ENCODE measurements around the gene BANK1. TPM values are rescaled to one million over a fixed set of nuclear protein-coding genes. Genes with fewer than 3 reads are reported as not detected.

Gene BANK1
- total RNA-seq, 1 experiment from 2014 or later: 2.4 TPM

GRCh38 chr4:101835121-101835904, 44.8 kb downstream of the BANK1 start:
- TF ChIP-seq POLR2AphosphoS5 (IDR thresholded peaks at IDR 0.05; ENCODE audit: low read depth, low read length) (no peak), ZNF274 (IDR thresholded peaks at IDR 0.05; ENCODE audit: low read depth, low read length) (no peak), EZH2phosphoT487 (IDR thresholded peaks at IDR 0.05; ENCODE audit: borderline replicate concordance) (no peak), ZFX (IDR thresholded peaks at IDR 0.05) (no peak), TCF7L2 (IDR thresholded peaks at IDR 0.05; ENCODE audit: borderline replicate concordance, extremely low read depth, insufficient read depth, insufficient read length) (no peak), RAD21 (IDR thresholded peaks at IDR 0.05; ENCODE audit: low read depth) (no peak), FOSL1 (IDR thresholded peaks at IDR 0.05; ENCODE audit: low read depth) (0 out of 2 replicates have a peak, but pooled peaks have one; percentile 19), CEBPB (IDR thresholded peaks at IDR 0.05; ENCODE audit: low read depth) (peak; percentile 64), JUND (IDR thresholded peaks at IDR 0.05) (no peak), SP1 (IDR thresholded peaks at IDR 0.05; ENCODE audit: low read depth) (no peak), ELF1 (IDR thresholded peaks at IDR 0.05; ENCODE audit: borderline replicate concordance, low read depth) (no peak), EZH2 (IDR thresholded peaks at IDR 0.05) (no peak)
- Histone ChIP-seq H3K9ac (ENCODE audit: low read length) (no peak overlapping the region), H3K36me3 (ENCODE audit: control insufficient read depth in 1 of 2, insufficient read depth in 2 of 2, low read length in 2 of 2) (no peaks in the 10 kb centered on the region), H3K4me1 (ENCODE audit: control insufficient read depth in 1 of 2, insufficient read depth in 2 of 2, low read length in 2 of 2) (no peaks in the 10 kb centered on the region; a peak in 1 of 4 replicates), H3K4me2 (ENCODE audit: low read length) (no peak overlapping the region), H3K9me3 (ENCODE audit: control insufficient read depth in 1 of 2, insufficient read depth in 1 of 2, low read depth in 1 of 2, low read length in 2 of 2) (no peaks in the 10 kb centered on the region), H3K27ac (ENCODE audit: low read depth, low read length) (no peak overlapping the region), H2AFZ (ENCODE audit: low read depth, low read length, poor library complexity, severe bottlenecking) (peak overlapping the region; percentile 11), H3K27me3 (ENCODE audit: insufficient read depth, low read length) (no peaks in the 10 kb centered on the region), H3K9me2 (ENCODE audit: insufficient read depth) (no peaks in the 10 kb centered on the region), H4K20me1 (ENCODE audit: insufficient read depth) (no peaks in the 10 kb centered on the region), H3K79me2 (ENCODE audit: insufficient read depth, low read length) (no peaks in the 10 kb centered on the region), H3K4me3 (replicated peaks in 1 of 2; ENCODE audit: low read depth in 1 of 2, low read length in 2 of 2) (no peak overlapping the region)
- ChIA-PET RAD21 (ENCODE audit: low non-redundant PET in 1 of 2, low total read pairs in 2 of 2, uncharacterized antibody in 2 of 2, unreplicated experiment in 2 of 2) (interaction anchor here in 1 of 2 experiments (0.6 kb wide), 1 partner anchor 1553 kb away, joined by 3 read pairs; no protein-coding TSS in a partner anchor), POLR2A (no interaction called here), CTCF (no interaction called here)
- no peak for ATAC-seq
- intact Hi-C loops (cut with micrococcal nuclease): no loop called here
- no peak for DNase-seq (ENCODE audit: low read depth, low spot score)
- BruUV-seq (replicated peaks): no TSS peak

Measured in HCT116 (cell line).